ENCODE results near the gene SLC6A5.

SLC6A5 gene

GRCh38 chr11:20669820-20670684 lies 70.6 kb downstream of the SLC6A5 start:
- no peak for DNase-seq (ENCODE audit: low read depth)

GRCh38 chr11:20670932-20671403 lies 71.6 kb downstream of the SLC6A5 start:
- no peak for DNase-seq (ENCODE audit: low read depth)

DNA sequence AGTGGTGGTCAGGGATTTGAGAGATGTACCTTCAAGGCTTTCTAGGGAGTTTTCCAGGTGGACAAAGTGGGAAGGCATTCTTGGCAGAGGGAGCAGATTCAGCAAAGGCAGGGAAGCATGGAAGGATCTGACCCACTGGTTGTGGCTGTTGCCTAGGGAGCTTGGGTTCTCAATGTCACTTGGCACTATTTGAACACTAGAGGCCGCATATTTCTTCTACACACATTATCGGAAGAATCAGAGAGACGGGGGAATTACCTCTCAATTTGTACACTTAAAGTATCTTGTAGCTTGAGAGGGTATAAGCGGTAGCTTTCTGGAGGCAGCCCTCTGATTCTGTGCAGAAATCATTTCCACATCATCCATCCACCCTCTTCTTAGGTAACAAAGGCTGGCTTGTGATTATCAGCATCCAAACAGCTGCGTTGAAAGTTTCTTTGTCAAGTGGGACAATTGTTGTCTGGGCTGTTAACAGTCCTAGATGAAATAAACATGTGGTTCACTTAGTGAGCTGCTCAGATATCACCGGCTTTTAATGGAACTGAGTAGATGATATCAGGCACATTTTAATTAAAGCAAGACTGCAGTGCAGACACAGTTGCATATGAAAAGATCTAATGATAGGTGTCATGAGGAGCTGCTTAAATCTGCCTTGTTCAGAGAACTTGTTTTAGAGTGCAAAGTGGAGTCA lies 72.6 kb downstream of the SLC6A5 start:
- no peak for DNase-seq (ENCODE audit: low read depth)

DNA sequence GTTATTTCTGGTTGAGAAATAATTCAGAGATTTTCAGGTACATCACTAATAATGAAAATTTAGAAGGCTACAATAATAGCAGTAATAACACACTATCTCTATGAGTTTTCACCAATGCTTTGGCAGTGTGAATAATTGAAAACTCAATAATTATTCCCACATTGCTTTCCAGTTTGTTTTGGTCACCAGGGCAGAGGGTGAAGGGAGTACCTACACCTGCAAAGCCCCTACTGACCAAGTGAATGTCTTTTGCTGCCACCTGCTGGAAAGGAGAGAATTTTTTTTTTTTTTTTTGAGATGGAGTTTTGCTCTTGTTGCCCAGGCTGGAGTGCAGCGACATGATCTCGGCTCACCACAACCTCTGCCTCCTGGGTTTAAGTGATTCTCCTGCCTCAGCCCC lies 73.2 kb downstream of the SLC6A5 start:
- DNase-seq (ENCODE audit: low read depth) = no peak

DNA sequence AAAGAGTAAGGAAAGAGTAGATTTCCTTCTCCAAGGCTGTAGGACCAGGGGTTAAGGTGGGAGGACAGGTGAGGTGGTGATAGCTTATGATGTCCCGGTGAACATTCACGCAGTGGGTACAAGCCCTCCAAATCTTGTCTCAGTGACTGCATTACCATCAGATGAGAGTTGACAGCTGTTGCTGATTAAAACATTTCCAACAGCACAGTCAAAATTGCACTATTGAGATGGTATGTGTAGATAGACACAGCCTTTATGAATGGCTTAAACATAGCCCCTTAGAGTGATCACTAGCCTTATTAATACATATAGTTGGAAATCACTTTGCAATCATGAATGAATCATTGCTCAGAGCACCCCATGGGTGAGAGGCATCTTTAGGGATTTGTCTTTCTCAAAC lies 77.2 kb downstream of the SLC6A5 start:
- no peak for DNase-seq (ENCODE audit: low read depth)

DNA sequence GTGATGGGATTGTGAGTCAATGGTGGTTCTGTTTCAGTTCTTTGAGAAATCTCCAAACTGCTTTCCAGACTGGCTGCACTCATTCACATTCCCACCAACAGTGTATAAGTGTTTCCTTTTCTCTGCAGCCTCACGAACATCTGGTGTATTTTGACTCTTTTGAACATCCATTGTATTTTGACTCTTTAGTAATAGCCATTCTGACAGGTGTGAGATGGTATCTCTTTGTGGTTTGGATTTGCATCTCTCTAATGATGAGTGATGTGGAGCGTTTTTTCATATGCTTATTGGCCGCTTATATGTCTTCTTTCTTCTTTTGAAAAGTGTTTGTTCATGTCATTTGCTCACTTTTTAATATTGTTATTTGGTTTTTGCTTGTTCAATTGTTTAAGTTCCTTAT lies 89.4 kb downstream of the SLC6A5 start:
- no peak for DNase-seq (ENCODE audit: low read depth)

- no peak for DNase-seq (ENCODE audit: low read depth)
Observed at GRCh38 chr11:20707876-20708275, 108.5 kb downstream of the SLC6A5 start.

All from activated T-cell treated with anti-CD3 and anti-CD28 coated beads for 48 hours (primary cell).